ENCODE data around the gene RAB40A. TPM values are rescaled to one million over a fixed set of nuclear protein-coding genes. Genes with fewer than 3 reads are reported as not detected.

RAB40A gene
- total RNA-seq, 1 experiment from 2014 or later = 0.17 TPM

DNA sequence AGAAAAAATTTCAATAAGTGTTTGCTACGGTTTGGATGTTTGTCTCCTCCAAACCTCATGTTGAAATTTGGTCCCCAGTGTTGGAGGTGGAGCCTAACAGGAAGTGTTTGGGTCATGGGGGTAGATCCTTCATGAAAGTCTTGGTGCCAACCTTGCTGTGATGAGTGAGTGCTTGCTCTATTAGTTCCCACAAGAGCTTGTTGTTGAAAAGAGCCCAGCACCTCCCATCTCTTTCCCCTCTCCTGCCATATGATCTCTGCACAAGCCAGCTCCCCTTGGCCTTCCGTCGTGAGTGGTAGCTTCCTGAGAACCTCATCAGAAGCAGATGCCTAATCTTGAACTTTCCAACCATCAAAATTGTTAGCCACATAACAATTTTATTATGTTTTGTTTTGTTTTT, 10.3 kb upstream of the RAB40A start (continued):
- TF ChIP-seq ZNF263 (CRISPR knock-in tag; IDR thresholded peaks at IDR 0.05; ENCODE audit: low read depth) (no peak), TEAD1 (CRISPR knock-in tag; IDR thresholded peaks at IDR 0.05) (no peak), CREB1 (CRISPR knock-in tag; IDR thresholded peaks at IDR 0.05) (no peak), NR1H2 (CRISPR knock-in tag; IDR thresholded peaks at IDR 0.05) (no peak), JAZF1 (CRISPR knock-in tag; IDR thresholded peaks at IDR 0.05) (no peak), ZNF121 (CRISPR knock-in tag; IDR thresholded peaks at IDR 0.05) (no peak), NFE2L1 (CRISPR knock-in tag; IDR thresholded peaks at IDR 0.05) (no peak), NR2C2 (CRISPR knock-in tag; IDR thresholded peaks at IDR 0.05) (no peak)
- TF ChIP-seq, protein P1, sequence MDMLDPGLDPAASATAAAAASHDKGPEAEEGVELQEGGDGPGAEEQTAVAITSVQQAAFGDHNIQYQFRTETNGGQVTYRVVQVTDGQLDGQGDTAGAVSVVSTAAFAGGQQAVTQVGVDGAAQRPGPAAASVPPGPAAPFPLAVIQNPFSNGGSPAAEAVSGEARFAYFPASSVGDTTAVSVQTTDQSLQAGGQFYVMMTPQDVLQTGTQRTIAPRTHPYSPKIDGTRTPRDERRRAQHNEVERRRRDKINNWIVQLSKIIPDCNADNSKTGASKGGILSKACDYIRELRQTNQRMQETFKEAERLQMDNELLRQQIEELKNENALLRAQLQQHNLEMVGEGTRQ (CRISPR knock-in tag; IDR thresholded peaks at IDR 0.05) = no peak
- TF ChIP-seq, protein P2, sequence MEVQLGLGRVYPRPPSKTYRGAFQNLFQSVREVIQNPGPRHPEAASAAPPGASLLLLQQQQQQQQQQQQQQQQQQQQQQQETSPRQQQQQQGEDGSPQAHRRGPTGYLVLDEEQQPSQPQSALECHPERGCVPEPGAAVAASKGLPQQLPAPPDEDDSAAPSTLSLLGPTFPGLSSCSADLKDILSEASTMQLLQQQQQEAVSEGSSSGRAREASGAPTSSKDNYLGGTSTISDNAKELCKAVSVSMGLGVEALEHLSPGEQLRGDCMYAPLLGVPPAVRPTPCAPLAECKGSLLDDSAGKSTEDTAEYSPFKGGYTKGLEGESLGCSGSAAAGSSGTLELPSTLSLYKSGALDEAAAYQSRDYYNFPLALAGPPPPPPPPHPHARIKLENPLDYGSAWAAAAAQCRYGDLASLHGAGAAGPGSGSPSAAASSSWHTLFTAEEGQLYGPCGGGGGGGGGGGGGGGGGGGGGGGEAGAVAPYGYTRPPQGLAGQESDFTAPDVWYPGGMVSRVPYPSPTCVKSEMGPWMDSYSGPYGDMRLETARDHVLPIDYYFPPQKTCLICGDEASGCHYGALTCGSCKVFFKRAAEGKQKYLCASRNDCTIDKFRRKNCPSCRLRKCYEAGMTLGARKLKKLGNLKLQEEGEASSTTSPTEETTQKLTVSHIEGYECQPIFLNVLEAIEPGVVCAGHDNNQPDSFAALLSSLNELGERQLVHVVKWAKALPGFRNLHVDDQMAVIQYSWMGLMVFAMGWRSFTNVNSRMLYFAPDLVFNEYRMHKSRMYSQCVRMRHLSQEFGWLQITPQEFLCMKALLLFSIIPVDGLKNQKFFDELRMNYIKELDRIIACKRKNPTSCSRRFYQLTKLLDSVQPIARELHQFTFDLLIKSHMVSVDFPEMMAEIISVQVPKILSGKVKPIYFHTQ (CRISPR knock-in tag; IDR thresholded peaks at IDR 0.05) = no peak
- TF ChIP-seq, protein P3, sequence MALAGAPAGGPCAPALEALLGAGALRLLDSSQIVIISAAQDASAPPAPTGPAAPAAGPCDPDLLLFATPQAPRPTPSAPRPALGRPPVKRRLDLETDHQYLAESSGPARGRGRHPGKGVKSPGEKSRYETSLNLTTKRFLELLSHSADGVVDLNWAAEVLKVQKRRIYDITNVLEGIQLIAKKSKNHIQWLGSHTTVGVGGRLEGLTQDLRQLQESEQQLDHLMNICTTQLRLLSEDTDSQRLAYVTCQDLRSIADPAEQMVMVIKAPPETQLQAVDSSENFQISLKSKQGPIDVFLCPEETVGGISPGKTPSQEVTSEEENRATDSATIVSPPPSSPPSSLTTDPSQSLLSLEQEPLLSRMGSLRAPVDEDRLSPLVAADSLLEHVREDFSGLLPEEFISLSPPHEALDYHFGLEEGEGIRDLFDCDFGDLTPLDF (CRISPR knock-in tag; IDR thresholded peaks at IDR 0.05) = no peak
- TF ChIP-seq, protein P4, sequence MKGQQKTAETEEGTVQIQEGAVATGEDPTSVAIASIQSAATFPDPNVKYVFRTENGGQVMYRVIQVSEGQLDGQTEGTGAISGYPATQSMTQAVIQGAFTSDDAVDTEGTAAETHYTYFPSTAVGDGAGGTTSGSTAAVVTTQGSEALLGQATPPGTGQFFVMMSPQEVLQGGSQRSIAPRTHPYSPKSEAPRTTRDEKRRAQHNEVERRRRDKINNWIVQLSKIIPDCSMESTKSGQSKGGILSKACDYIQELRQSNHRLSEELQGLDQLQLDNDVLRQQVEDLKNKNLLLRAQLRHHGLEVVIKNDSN (CRISPR knock-in tag; IDR thresholded peaks at IDR 0.05) = no peak
- TF ChIP-seq, protein P5, sequence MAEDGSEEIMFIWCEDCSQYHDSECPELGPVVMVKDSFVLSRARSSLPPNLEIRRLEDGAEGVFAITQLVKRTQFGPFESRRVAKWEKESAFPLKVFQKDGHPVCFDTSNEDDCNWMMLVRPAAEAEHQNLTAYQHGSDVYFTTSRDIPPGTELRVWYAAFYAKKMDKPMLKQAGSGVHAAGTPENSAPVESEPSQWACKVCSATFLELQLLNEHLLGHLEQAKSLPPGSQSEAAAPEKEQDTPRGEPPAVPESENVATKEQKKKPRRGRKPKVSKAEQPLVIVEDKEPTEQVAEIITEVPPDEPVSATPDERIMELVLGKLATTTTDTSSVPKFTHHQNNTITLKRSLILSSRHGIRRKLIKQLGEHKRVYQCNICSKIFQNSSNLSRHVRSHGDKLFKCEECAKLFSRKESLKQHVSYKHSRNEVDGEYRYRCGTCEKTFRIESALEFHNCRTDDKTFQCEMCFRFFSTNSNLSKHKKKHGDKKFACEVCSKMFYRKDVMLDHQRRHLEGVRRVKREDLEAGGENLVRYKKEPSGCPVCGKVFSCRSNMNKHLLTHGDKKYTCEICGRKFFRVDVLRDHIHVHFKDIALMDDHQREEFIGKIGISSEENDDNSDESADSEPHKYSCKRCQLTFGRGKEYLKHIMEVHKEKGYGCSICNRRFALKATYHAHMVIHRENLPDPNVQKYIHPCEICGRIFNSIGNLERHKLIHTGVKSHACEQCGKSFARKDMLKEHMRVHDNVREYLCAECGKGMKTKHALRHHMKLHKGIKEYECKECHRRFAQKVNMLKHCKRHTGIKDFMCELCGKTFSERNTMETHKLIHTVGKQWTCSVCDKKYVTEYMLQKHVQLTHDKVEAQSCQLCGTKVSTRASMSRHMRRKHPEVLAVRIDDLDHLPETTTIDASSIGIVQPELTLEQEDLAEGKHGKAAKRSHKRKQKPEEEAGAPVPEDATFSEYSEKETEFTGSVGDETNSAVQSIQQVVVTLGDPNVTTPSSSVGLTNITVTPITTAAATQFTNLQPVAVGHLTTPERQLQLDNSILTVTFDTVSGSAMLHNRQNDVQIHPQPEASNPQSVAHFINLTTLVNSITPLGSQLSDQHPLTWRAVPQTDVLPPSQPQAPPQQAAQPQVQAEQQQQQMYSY (CRISPR knock-in tag; IDR thresholded peaks at IDR 0.05) = no peak

DNA sequence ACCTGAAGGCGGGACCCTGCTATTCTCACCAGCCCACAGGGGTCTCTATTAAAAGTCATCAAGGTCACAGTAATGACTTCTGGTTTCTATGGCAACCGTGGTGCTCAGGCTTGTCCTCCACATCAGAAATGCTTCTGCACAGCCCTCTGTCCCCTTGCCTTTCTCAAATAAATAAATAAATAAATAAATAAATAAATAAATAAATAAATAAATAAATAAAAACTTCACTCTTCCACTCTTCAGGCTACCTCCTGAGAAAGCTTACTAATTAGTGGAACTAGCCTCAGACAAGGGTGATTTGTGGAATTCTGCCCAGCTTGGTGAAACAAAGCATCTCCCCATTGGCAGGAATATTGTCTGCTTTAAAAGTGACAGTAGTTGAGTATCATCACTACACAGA, 5.5 kb upstream of the RAB40A start:
- POLR2A ChIA-PET = no interaction called here
- Mint-ChIP-seq H3K36me3 (no peaks in the 10 kb centered on the region), H3K27ac (no peak overlapping the region), H3K4me1 (no peaks in the 10 kb centered on the region), H3K4me3 (no peak overlapping the region), H3K27me3 (ENCODE audit: low read depth) (peaks cover 8% of the 10 kb centered on the region), H3K9me3 (no peaks in the 10 kb centered on the region)
- CTCF ChIA-PET = no interaction called here
- DNase-seq (ENCODE audit: low spot score) (no peak), ATAC-seq (no peak)
- TF ChIP-seq, protein P1 (CRISPR knock-in tag; IDR thresholded peaks at IDR 0.05) = no peak
- TF ChIP-seq MYBL2 (CRISPR knock-in tag; IDR thresholded peaks at IDR 0.05) (no peak), ETV6 (CRISPR knock-in tag; IDR thresholded peaks at IDR 0.05) (no peak), EMX1 (CRISPR knock-in tag; IDR thresholded peaks at IDR 0.05) (no peak), PRRX2 (CRISPR knock-in tag; IDR thresholded peaks at IDR 0.05) (no peak), CREM (CRISPR knock-in tag; IDR thresholded peaks at IDR 0.05) (no peak), ZNF671 (CRISPR knock-in tag; IDR thresholded peaks at IDR 0.05) (no peak)
- TF ChIP-seq, protein P5 (CRISPR knock-in tag; IDR thresholded peaks at IDR 0.05) = no peak
- TF ChIP-seq, protein P6, sequence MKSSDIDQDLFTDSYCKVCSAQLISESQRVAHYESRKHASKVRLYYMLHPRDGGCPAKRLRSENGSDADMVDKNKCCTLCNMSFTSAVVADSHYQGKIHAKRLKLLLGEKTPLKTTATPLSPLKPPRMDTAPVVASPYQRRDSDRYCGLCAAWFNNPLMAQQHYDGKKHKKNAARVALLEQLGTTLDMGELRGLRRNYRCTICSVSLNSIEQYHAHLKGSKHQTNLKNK (CRISPR knock-in tag; IDR thresholded peaks at IDR 0.05) = no peak
- TF ChIP-seq, protein P7, sequence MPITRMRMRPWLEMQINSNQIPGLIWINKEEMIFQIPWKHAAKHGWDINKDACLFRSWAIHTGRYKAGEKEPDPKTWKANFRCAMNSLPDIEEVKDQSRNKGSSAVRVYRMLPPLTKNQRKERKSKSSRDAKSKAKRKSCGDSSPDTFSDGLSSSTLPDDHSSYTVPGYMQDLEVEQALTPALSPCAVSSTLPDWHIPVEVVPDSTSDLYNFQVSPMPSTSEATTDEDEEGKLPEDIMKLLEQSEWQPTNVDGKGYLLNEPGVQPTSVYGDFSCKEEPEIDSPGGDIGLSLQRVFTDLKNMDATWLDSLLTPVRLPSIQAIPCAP (CRISPR knock-in tag; IDR thresholded peaks at IDR 0.05) = no peak
- TF ChIP-seq, protein P8, sequence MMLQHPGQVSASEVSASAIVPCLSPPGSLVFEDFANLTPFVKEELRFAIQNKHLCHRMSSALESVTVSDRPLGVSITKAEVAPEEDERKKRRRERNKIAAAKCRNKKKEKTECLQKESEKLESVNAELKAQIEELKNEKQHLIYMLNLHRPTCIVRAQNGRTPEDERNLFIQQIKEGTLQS (CRISPR knock-in tag; conservative IDR thresholded peaks at IDR 0.05) = no peak

All from WTC11 (cell line).